Measurements from ENCODE around the gene ITSN2.

The ITSN2 gene

GRCh38 chr2:24262421-24262970 lies 97.8 kb downstream of the ITSN2 start:
- no peak for FAIRE-seq

DNA sequence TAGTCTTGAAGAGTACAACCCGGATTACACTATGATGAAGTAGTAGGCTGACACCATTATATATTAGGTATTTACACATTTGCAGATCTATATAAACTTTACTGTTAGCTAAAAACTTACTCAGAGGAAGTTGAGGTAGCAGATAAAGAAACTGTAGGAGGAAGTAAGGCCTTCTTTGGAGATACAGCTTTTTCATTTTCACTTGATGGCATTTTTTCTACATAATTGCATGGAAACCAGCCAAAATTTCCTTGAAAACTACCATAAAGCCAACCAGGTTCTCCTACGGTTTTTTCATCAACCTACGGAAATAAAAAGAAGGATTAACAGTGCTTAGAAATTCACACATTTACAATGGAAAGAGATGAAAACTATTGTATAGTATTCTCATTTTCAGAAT lies 98.9 kb downstream of the ITSN2 start:
- no peak for FAIRE-seq

DNA sequence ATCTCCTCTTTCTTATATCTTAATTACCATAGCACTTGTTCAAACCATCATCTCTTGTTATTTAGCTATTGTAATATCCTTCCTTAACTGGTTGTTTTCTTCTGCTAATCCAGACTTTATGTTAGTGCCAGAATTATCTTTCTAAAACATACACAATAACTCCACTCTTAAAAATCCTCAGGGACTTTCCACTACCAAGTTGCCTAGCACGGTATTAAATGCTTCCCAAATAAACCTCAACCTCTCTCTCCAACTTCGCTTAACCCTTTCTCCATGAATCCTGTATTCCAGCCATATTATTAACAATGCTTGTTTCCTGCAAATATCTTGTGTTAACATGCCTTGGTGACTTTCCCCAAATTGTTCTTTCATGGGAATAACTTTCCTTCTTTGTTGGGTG lies 101.0 kb downstream of the ITSN2 start:
- FAIRE-seq = no peak

GRCh38 chr2:24258718-24259117 lies 101.6 kb downstream of the ITSN2 start:
- FAIRE-seq = no peak

DNA sequence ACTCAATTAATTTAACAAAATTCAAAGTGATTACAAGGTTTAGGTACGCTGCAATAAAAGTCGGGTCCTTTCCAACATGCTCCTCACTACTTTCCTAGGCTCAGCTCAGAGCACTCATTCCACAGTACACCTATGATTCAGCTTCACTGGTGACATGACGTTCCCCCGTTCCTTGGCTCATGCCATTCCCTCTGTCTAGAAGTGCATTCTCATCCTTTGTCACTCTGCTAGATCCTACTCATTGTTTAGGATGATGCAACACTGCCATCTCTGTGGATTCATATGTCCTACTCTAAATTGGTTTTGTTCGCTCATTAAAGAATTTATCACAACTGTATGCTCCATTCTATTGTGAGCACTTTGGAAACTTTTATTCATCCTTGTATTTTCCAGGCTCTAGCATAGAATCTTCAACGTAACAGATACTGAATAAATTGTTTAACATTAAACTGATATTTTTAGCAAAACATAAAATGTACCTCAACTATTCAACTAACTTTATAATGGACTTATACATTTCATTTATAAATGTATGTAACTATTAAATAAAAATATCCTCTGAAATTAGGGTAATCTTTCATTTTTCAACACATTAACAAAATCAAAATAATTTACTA lies 106.9 kb downstream of the ITSN2 start:
- no peak for FAIRE-seq

DNA sequence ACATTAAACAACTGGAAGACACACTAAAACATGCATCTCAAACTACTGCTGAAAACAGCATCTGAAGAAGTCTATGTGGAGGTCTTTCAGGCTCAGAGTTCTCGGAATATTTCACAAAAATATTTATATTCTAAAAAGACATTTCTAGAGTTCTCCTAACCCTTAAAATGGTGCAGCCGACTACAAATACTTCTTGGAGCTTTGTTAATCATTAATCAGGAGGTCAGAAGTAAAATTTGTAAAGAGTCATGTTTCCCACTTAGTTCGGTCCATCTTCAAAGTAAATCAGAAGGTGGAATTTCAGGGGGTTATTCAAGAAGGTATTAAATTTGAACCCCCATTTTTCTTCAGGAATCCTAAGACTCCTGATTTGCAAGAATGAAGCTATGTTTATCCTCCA lies 112.7 kb downstream of the ITSN2 start:
- FAIRE-seq = no peak

GRCh38 chr2:24247164-24247563 lies 113.2 kb downstream of the ITSN2 start:
- no peak for FAIRE-seq

GRCh38 chr2:24245986-24246776 lies 114.2 kb downstream of the ITSN2 start:
- FAIRE-seq = no peak

DNA sequence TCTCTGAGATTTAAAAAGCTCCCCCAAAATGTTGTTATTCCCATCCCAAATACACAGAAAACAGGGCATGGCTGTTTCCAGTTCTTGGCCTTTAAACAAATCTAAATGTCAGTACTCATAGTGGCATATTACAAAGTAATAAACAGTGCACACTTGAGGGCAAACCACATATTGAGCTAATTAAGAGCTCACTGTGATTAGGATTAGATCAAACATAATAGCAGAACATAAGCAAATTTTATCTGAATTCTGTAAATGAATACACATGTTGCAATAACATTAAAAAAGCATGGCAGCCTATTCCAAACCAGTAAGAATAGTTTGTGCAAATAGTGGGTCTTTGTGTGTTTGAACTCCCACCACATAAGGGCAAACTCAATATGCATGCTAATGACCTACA lies 118.8 kb downstream of the ITSN2 start:
- no peak for FAIRE-seq

DNA sequence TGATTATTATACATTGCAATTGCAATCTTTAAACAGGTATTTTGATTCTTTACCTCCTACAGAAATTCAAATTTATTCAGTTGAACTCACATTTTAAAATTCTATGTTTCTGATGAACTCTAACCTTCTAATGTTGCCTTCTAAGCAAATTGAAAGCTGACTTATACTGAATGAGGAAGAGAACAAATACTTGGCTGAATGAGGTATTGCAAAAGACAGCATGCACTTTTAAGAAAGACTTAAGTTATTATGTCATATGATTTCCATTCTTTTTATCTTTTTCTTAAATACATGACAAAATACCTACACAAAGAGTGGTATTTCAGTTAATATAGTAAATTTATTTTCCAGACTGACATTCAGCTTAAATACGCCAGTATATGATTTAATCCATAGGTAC lies 120.8 kb downstream of the ITSN2 start:
- FAIRE-seq = no peak

GRCh38 chr2:24238158-24238557 lies 122.2 kb downstream of the ITSN2 start:
- FAIRE-seq = no peak

DNA sequence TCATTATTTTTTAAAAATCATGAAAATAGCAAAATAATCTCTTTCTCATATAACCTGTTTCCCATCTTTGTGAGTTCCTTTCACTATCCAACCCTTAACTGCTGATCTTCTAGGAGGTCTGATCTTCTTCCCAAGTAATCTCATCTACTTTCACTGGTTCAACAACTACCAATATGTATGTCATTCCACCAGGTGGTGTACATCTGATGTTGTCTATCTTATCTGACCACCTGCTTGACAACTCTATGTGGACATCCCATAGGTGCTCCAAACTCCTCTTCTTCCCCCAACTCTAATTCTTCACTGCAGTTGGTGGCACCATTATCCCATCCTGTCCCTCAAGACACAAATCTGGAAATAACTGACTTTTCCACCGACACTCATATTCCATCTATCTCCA lies 123.0 kb downstream of the ITSN2 start:
- no peak for FAIRE-seq

GRCh38 chr2:24233321-24233720 lies 127.0 kb downstream of the ITSN2 start:
- FAIRE-seq = no peak

DNA sequence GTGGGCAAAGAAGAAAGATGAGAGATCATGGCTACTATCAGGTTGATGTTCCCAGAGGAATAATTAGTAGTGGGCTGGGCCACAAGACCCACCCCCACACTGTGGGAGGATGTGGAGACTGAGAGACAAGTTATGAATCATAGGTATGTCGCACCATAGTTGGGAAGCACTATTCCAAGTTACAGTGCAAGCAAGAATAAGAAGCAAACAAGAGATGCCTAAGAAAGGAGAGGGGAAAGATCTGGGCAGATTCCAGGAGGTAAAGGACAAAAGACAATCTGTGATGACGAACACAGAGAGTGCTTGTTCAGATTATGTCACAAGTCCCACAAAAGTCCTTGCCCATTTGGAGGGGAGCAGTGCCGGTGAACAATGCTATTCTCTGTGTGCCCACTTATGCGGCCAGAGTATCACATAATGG lies 128.9 kb downstream of the ITSN2 start:
- FAIRE-seq = no peak

- FAIRE-seq = no peak
Measured at GRCh38 chr2:24228470-24228869, 131.9 kb downstream of the ITSN2 start.

GRCh38 chr2:24225499-24226242 lies 134.7 kb downstream of the ITSN2 start:
- FAIRE-seq = no peak

GRCh38 chr2:24222946-24223345 lies 137.4 kb downstream of the ITSN2 start:
- no peak for FAIRE-seq

DNA sequence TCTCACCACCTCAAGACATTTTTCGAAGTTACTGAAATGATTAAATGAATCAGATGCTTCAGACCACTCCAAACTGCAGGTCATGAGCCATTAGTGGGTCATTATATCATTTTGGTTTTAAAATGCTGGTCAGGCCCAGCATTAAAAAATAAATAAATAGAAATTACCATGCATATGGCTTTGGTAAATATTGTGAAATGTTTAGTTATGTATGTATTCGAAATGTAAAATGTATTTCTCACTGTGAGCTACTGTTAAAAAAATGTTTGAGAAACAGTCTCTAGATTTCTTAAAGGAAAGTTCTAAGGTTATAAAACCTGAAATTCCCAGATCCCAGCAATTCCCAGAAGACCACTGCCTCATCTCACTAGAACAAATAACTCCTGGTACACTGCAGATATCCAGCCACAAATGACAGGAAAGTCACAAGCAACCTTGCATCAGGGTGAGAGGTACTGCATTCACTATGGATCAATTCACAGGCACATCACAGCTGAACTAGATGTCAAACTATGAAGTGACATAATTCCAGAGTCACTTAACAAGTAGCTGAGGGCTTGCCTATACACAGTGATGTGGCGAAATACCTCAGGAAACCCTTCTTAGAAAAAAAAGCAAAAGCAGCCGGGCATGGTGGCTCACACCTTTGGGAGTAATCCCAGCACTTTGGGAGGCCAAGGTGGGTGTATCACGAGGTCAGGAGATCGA lies 138.8 kb downstream of the ITSN2 start:
- FAIRE-seq = no peak

GRCh38 chr2:24220554-24221291 lies 139.6 kb downstream of the ITSN2 start:
- FAIRE-seq = no peak

DNA sequence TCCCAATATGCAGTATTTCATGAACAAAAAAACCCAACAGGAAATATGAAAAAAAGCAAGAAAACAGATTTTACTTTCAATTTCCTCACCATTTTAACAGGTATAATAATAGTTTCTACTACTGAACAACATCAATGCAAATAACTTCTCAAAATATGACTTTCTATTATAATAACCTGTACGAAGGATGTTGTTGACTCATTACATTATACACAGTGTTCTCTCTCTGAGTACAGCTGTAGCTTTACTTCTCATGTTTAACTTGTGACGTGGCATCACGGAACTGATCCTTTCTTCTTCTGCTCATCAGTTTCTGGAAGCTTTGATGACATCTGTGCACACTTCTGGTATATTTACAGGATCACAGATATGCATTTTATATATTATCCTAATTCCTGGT lies 145.5 kb downstream of the ITSN2 start:
- FAIRE-seq = no peak

DNA sequence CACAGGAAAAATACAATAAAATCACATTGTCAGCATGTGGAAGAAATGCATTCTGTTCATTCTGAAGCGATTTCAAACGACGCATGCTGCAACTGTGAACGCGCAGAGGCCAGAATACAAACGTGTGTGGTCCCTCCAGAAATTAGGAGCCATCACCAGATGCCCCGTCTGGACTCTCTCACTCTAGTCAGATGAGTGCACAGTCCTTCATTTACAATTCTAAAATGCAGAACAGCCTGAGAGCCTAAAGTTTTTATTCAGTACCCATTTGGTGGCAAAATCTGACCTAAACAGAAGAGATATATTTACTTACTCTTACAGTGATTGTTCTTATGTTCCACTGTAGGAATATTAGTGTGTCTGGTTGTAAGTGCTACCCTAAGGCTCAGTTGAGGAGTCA lies 148.9 kb downstream of the ITSN2 start:
- no peak for FAIRE-seq

GRCh38 chr2:24210723-24211122 lies 149.6 kb downstream of the ITSN2 start:
- no peak for FAIRE-seq
